HG03469 (cell line): ENCODE data around the gene SYTL5.

Experiments
- ATAC-seq: cut with Tn5 transposase; IDR thresholded peaks from one replicate; pipeline ENCODE4 v1.9.1; 2021; ENCODE audit warnings: mild to moderate bottlenecking, moderate library complexity, moderate number of reproducible peaks; ENCODE audit not compliant: unreplicated experiment

SYTL5 gene

DNA sequence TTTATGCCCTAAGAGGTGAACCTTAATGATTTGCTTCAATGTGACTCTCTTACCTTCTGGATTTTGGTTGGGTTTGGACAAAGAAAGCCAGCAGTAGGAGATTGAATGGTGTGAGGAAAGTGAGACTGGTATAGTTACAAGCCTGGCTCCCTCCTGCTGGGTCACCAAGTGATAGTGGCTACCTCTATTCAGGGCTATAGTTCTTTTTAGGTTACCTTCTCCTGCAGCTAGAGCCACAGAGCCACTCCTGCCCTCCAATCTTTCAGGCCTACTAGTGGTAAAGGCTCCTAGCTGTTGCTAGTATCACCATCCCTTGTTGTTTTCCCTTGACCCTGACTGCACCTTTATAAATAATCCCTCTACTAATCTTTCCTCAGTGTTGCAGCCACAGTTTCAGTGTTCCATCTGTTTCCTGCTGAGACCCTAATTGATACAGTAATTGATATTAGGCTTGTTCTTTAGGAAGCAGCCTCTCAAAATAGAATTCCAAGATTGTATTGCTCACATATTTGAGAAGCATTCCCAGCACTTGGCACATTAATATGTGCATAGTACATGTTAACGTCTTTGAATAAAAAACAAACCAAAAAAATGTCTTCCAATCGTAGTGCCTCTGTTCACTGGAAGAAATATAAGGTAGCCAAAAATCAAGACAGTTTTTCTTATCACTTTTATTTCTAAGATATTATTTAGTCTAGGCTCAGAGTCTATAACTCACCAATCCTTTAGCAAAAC lies 132.0 kb downstream of the SYTL5 start:
- ATAC-seq: no peak

DNA sequence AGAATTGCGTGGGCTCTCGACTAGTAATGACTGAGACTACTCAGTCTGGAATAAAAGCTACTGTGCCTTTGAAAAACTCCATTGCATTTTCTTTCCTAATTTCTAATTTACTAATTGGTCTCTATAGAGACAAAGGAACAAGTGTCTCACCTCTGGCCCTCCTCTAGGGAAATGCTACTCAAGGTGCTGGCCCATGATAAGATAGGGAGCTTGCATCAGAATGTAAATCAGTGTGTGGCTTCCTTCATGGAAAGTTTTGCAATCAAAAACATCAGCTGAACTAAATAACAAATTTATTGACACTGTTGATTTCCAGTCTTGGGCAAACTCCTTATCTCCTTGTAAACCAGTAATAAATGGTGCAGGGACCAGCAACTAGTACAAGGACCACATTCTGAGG lies 132.5 kb downstream of the SYTL5 start:
- ATAC-seq: no peak

DNA sequence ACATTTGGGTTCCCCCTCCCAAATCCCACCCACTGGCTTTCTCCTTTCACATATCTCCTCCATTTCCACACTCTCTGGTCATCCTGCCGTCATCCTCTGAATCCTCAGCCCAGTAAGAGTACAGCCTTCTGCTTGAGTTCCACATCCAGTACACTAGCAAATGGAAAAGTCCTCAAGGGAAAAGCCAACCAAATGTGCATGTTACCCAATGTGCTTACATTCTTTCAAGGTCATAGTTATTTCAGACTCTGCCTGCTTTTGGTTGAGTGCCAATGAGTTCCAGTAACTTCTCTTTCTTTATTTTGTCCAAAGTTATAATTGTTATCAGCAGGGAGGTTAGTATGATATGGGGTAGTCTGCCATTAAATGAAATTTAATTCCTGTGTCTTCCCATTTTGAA lies 136.3 kb downstream of the SYTL5 start:
- ATAC-seq: no peak

DNA sequence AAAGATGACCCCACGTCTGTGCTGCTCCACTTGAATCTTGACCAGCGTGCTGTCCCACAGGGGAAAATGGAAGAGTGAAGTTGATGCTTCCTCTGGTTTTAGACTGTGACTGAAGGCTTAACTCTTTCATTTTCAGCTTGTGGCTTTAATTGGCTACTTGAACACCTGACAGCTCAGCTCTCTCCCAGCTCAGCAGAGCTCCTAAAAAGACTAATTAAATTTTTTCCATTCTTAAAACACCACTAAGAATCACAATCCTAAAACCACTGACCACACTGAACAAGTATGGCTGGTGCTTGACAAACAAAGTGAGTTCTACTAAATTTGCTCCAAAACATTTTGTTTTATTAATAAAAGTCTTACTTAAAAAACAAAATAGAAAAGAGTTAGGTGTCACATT lies 142.7 kb downstream of the SYTL5 start:
- ATAC-seq: no peak

DNA sequence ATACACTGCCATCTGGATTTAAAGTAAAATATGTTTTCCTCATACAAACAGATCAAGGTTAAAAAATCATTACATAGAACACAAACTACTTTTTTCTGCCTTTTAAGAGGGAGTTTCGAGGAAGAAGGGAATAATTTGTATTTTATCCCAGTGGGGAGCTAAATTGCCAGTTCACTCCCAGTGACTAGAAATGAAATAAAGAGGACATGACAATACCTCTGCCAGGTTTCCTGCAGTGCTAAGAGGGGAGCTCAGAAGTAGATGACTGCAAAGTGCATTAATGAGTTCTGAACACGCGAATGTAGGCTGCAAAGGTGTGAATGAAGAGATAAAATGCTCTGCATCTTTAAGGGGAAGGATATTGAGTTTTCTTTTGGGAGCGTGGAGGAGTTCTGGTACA lies 144.6 kb downstream of the SYTL5 start:
- no peak for ATAC-seq

DNA sequence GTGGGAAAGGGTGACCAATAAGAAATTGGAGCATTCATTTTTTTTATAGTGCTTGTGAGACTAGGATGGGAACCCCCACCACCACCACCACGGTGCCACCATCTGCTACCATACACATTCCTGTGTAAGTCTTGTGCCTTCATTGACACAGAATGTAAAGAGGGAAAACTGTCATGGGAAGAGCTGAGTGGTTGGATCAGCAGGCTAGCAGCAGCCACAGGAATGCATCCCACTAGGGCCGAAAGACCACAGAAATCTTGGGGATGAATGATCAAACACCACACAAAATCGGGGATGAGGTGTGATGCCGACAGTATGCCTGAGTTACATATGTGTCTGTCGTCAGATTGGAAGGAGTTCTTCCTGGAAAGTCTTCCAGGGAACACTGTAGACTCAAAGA lies 145.1 kb downstream of the SYTL5 start:
- ATAC-seq: no peak

DNA sequence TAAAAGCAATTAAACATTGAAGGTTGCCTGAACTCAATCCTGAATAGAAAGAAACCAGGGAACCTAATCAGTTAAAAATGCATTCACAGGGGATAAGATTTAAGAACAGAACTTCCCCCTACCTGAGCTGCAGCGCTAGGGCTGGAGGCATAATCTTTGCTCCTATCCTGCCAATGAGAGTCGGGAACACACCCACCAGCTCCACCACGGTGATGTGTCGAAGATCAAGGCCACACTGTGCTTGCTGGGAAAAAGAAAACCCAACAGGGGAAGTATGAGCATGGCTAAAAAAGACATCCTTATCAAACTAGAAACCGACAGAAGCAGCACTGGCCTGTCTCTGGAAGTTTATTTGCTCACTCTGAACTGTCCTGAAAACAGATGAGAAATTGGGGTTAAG lies 148.0 kb downstream of the SYTL5 start:
- no peak for ATAC-seq

DNA sequence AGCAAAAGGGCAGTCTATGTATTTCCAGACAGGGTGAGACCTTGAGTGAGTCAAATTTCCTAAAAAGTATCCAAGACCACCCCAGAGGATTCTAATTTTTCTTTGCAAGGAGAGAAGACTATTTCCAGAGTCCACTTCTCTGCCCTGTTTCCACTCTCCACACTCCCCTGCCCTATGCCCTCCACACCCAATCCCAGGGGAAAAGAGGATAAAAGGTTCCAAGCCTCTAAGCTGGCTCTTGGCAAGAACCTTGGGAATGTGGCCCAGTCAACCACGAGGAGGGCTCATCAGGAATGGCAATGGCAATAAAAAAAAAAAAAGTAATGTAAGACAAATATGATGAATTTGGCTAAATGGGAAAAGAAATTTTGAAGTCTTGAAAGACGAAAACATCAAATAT lies 148.5 kb downstream of the SYTL5 start:
- no peak for ATAC-seq

DNA sequence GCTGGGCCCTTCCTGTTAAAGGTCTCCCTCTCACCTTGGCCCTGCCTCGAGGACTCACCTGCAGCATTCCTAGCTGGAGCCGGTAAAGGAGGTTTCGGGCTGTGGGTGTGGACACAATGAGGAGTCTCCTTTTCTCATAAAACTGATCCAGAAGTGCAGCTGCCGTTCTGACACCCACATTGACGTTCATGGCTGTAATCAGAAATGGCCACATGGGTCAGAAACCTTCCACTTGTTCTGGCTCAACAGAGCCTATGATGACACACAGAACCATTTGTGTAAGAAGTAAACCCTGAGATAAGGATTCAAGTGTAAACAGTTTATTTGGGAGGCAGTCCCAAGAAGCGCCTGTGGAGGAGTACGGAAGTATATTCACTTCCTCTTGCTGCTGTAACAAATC lies 150.5 kb downstream of the SYTL5 start:
- ATAC-seq: no peak

DNA sequence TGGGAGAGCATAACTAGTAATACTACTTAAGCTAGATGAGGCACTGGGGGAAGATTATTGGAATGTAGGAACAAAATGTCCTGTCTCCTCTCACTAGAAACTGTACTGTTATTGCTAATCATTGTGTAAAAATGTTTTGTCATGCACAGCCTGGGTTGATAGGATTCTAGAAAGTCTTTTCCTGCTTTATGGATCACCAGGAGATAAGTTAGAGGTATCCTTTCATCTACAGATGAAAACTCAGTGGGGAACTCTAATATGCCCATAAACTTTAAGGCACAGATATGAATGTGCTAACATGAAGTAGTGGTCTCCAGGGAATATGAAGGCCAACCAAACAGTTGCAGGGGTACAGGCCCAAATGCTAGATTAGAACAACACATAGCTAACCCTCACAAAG lies 156.8 kb downstream of the SYTL5 start:
- ATAC-seq: no peak

DNA sequence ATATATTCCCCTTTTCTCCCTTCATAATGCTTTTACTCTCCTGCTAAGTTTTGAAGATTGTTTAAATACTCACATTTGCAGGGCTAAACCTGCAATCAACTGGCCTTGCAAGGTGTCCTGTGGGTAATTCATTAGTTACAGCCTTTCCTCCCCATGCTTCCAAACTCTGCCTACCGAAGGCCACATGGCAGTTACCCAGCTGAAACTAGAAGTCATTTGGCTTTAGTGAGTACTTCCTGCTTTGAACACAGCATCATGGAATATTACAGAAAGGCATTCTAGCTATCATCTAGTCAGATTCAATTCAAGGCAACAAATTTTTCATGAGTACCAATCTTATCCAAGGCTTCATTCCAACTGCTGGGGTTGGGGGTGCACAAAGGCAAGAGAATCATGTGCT lies 158.7 kb downstream of the SYTL5 start:
- no peak for ATAC-seq

DNA sequence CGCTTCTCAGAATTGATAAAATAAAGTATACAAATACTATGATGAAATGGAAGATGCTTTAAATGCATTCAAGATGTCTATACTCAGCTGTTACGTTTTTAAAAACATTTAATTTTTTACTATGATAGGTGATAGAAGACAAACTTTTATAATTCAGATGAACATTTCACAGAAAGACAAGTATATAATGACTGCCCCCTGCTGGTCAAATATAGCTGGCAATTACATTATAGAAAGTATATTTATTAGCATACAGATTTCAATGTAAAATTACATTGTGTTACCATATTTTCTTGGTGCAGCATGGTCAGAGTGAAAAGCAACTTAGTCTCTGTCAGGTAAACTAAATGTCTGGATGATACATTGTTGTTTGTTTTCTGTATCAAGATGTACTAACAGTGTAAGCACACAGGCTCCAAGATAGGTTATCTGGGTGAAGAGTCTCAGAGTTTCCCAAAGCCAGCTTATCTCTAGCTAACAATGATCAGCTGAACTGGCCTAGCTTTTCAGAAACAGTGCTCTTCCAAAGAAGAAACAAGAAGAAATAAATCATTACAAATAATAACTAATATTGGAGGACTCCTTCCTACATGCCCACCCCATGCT lies 160.2 kb downstream of the SYTL5 start:
- ATAC-seq: no peak

DNA sequence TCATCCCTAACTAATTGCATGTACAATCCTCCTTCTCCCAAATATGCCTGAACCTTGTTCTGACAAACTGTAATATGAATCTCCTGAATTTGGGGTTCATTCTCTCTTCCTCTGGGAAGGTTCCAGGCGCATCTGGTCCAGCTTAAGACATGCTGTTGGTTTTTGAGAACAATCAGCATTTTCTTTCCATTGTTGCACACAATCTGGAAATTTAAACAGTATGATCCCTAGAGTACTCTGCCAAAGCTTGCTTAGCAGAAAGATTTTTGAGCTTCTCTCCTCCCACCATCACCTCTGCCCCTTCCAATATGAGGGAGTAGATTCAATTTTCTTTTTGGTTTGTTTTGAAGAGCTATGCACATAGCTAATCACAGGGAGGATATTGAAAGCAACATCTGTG lies 164.2 kb downstream of the SYTL5 start:
- no peak for ATAC-seq

DNA sequence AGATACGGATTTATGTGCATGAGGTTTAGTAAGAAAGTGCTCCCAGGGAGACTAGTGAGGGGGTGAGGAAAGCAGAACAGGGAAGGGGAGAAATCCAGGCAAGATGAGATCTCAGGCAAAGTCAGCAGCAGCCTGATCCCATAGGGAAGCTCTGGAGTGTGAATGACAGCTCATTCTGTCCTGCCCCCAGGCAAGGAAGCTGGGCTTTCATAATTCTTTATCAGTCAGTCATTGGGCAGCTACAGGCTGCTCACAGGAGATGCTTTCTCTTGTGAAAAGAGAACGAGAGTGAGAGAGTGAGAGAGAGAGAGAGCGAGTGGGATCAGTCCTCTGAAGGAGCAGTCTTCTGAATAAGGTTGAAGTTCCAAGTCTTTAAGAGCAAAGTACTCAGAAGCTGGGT lies 166.2 kb downstream of the SYTL5 start:
- ATAC-seq: no peak

DNA sequence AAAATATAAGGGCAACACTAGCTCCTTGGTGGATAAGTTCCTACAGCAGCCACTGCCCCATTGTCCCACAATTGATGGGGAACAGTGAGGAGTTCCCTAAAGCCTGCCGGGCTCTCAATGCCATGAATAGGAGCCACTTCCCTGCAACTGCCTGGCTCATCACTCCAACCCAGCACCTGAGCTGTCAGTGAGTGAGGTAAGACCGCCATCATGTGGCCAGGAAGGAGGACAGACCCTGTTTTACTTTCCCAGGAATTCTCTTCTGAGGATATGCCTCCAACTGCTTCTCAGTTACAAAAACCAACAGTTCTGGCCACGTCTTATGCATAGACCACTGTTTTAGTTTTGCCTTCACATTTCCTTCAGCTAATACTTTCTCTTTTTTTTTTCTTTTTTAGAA lies 168.8 kb downstream of the SYTL5 start:
- no peak for ATAC-seq

DNA sequence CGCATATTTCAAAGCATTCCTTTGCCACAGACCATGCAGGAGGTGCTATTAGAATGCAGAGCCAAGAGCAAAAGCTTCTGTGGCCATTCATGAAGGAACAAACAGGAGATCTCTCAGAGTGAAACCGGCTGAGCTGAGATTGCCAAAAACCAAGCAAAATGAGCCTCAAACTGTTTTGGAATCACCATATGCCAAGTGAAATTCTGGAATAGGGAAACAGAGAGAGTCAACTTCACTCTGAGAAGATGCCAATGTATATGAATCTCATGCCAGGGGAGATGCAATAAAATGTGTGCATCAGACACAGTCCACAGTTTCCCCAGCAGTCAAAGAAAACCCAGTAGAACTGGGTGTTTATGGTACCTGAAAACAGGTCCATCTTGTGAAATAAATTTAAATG lies 172.0 kb downstream of the SYTL5 start:
- ATAC-seq: no peak
